T-helper 2 cell treated with Interferon-gamma antibody and Interleukin-4, amounts not matched to agents 5 μg/mL and 100 μg/mL, for 36 hours (primary cell): ENCODE measurements around the gene DEPDC5.

Experiments used
- DNase-seq: peaks from one replicate; pipeline ENCODE4 v3.0.0; 2021; ENCODE audit warnings: low spot score
- H3K27ac Mint-ChIP-seq: one replicate; pipeline ENCODE4 v1.8.0; 2021; ENCODE audit warnings: mild to moderate bottlenecking, mixed read lengths
- H3K27me3 Mint-ChIP-seq: one replicate; pipeline ENCODE4 v1.8.0; 2021; ENCODE audit warnings: low read depth, mixed read lengths
- H3K36me3 Mint-ChIP-seq: one replicate; pipeline ENCODE4 v1.8.0; 2021; ENCODE audit warnings: low read depth, mixed read lengths
- H3K4me1 Mint-ChIP-seq: one replicate; pipeline ENCODE4 v1.8.0; 2021; ENCODE audit warnings: low read depth, mixed read lengths
- H3K4me3 Mint-ChIP-seq: one replicate; pipeline ENCODE4 v1.8.0; 2022; ENCODE audit warnings: mild to moderate bottlenecking, moderate library complexity, mixed read lengths
- H3K9me3 Mint-ChIP-seq: one replicate; pipeline ENCODE4 v1.8.0; 2021; ENCODE audit warnings: mixed read lengths

Gene DEPDC5

GRCh38 chr22:31838917-31839316 lies 85.1 kb downstream of the DEPDC5 start:
- Mint-ChIP-seq H3K4me1 (peaks cover 5% of the 10 kb centered on the region), H3K4me3 (no peak overlapping the region), H3K27me3 (no peaks in the 10 kb centered on the region), H3K36me3 (peaks cover 32% of the 10 kb centered on the region), H3K9me3 (no peaks in the 10 kb centered on the region), H3K27ac (no peak overlapping the region)
- no peak for DNase-seq

GRCh38 chr22:31839986-31840385 lies 86.2 kb downstream of the DEPDC5 start:
- Mint-ChIP-seq H3K4me3 (no peak overlapping the region), H3K27ac (no peak overlapping the region), H3K36me3 (peaks cover 33% of the 10 kb centered on the region), H3K4me1 (peaks cover 5% of the 10 kb centered on the region), H3K27me3 (no peaks in the 10 kb centered on the region), H3K9me3 (no peaks in the 10 kb centered on the region)
- no peak for DNase-seq

GRCh38 chr22:31840585-31840984 lies 86.8 kb downstream of the DEPDC5 start:
- H3K4me1 Mint-ChIP-seq, result peaks cover 5% of the 10 kb centered on the region
- H3K27ac Mint-ChIP-seq, result no peak overlapping the region
- peaks cover 37% of the 10 kb centered on the region for H3K36me3 Mint-ChIP-seq

GRCh38 chr22:31841078-31841827 lies 87.4 kb downstream of the DEPDC5 start:
- DNase-seq, result no peak
- no peaks in the 10 kb centered on the region for H3K9me3 Mint-ChIP-seq
- H3K4me3 Mint-ChIP-seq, result no peak overlapping the region
- no peak overlapping the region for H3K27ac Mint-ChIP-seq
- H3K4me1 Mint-ChIP-seq, result peaks cover 5% of the 10 kb centered on the region
- peaks cover 39% of the 10 kb centered on the region for H3K36me3 Mint-ChIP-seq
- no peaks in the 10 kb centered on the region for H3K27me3 Mint-ChIP-seq

More at GRCh38 chr22:31840585-31840984, 86.8 kb downstream of the DEPDC5 start:
- H3K4me3 Mint-ChIP-seq, result no peak overlapping the region
- no peaks in the 10 kb centered on the region for H3K27me3 Mint-ChIP-seq
- no peak for DNase-seq
- no peaks in the 10 kb centered on the region for H3K9me3 Mint-ChIP-seq

DNA sequence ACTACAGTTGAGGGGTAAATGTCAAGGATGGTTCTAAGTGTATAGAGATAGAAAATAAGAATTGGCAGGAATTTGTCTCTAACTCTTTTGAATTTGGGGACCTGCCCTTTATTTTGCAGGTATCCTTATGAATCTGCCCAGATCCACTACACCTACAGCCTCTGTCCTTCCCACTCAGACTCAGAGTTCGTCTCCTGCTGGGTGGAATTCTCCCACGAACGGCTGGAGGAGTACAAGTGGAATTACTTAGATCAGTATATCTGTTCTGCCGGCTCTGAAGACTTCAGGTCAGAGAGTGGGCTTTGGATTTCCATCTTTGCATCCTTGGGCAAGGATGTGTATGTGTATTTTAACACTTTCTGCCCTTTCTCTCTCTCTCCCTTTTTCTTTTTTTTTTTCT lies 89.7 kb downstream of the DEPDC5 start:
- Mint-ChIP-seq H3K4me3 (no peak overlapping the region), H3K27me3 (no peaks in the 10 kb centered on the region), H3K27ac (no peak overlapping the region), H3K4me1 (peaks cover 5% of the 10 kb centered on the region), H3K36me3 (peaks cover 45% of the 10 kb centered on the region), H3K9me3 (no peaks in the 10 kb centered on the region)
- no peak for DNase-seq

- Mint-ChIP-seq H3K4me3 (no peak overlapping the region), H3K27ac (no peak overlapping the region), H3K27me3 (no peaks in the 10 kb centered on the region), H3K4me1 (peaks cover 5% of the 10 kb centered on the region), H3K9me3 (no peaks in the 10 kb centered on the region), H3K36me3 (peaks cover 46% of the 10 kb centered on the region)
- no peak for DNase-seq
Measured at GRCh38 chr22:31844941-31845340, 91.1 kb downstream of the DEPDC5 start.

- no peak overlapping the region for H3K4me3 Mint-ChIP-seq
- H3K4me1 Mint-ChIP-seq, result peaks cover 4% of the 10 kb centered on the region
- H3K27ac Mint-ChIP-seq, result no peak overlapping the region
- DNase-seq, result no peak
- H3K36me3 Mint-ChIP-seq, result peaks cover 45% of the 10 kb centered on the region
- no peaks in the 10 kb centered on the region for H3K27me3 Mint-ChIP-seq
- no peaks in the 10 kb centered on the region for H3K9me3 Mint-ChIP-seq
Measured at GRCh38 chr22:31846161-31847115, 92.6 kb downstream of the DEPDC5 start.

GRCh38 chr22:31848411-31848810 lies 94.6 kb downstream of the DEPDC5 start:
- Mint-ChIP-seq H3K4me3 (no peak overlapping the region), H3K36me3 (peaks cover 39% of the 10 kb centered on the region), H3K27ac (no peak overlapping the region), H3K27me3 (no peaks in the 10 kb centered on the region), H3K9me3 (no peaks in the 10 kb centered on the region), H3K4me1 (no peaks in the 10 kb centered on the region)
- DNase-seq, result no peak

DNA sequence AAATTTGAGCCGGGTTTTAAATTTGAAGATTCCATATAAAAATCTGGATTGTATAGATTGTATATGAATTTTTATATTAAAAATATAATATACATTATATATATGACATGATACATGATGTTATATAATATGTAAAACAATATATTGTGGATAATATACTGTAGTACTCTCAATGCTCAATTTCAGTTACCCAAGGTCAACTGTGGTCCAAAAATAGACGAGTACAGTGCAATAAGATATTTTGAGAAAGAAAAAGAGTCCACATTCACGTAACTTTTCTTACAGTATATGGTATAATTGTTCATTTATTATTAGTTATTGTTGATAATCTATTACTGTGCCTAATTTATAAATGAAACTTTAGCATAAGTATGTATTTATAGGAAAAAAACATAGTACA lies 96.3 kb downstream of the DEPDC5 start:
- DNase-seq, result no peak
- Mint-ChIP-seq H3K4me1 (no peaks in the 10 kb centered on the region), H3K9me3 (no peaks in the 10 kb centered on the region), H3K4me3 (no peak overlapping the region), H3K36me3 (peaks cover 32% of the 10 kb centered on the region), H3K27me3 (no peaks in the 10 kb centered on the region), H3K27ac (no peak overlapping the region)

DNA sequence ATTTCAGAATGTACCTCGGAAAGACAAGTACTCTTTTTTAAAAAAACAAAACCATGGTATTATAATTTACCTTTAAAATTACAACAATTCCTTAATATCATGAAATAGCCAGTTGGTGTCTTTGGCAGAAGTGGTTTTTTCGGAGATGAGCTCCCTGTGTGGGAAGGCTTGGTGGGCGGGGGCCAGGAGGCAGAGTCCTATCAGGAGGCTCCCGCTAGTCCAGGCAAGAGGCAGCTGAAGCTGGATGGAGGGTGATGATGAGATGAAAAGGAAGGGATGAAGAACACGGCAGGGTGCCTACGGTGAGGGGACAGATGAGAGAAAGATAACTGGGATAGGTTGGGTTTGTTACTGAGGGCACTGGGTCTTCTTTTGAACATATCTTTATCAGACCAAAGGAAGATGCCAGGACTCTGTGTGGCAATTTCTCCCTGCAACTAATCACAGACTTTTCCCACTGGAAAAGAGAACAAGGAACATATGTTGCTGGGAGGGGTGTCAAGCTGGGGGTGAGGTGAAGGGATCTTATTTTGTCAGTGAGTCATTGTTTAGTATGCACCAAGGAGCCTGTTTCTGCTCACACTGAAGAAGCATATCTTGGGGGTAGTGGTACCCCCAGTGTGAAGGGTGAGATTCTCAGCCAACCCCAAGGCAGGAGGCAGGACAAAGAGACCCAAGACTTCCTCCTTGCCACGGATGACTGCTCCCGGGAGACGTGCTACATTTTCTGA lies 99.0 kb downstream of the DEPDC5 start:
- Mint-ChIP-seq H3K36me3 (peaks cover 19% of the 10 kb centered on the region), H3K4me1 (no peaks in the 10 kb centered on the region), H3K27ac (no peak overlapping the region)

GRCh38 chr22:31853736-31854495 lies 100.1 kb downstream of the DEPDC5 start:
- DNase-seq, result no peak
- H3K36me3 Mint-ChIP-seq, result peaks cover 12% of the 10 kb centered on the region
- no peak overlapping the region for H3K4me3 Mint-ChIP-seq
- H3K27me3 Mint-ChIP-seq, result no peaks in the 10 kb centered on the region
- H3K4me1 Mint-ChIP-seq, result no peaks in the 10 kb centered on the region
- no peaks in the 10 kb centered on the region for H3K9me3 Mint-ChIP-seq
- H3K27ac Mint-ChIP-seq, result no peak overlapping the region

More for the DNA sequence above, 99.0 kb downstream of the DEPDC5 start:
- Mint-ChIP-seq H3K27me3 (no peaks in the 10 kb centered on the region), H3K9me3 (no peaks in the 10 kb centered on the region), H3K4me3 (no peak overlapping the region)
- no peak for DNase-seq

GRCh38 chr22:31857247-31857646 lies 103.4 kb downstream of the DEPDC5 start:
- H3K27me3 Mint-ChIP-seq, result no peaks in the 10 kb centered on the region
- H3K36me3 Mint-ChIP-seq, result peaks cover 7% of the 10 kb centered on the region
- DNase-seq, result no peak
- H3K4me3 Mint-ChIP-seq, result no peak overlapping the region
- peaks cover 4% of the 10 kb centered on the region for H3K4me1 Mint-ChIP-seq
- no peak overlapping the region for H3K27ac Mint-ChIP-seq
- no peaks in the 10 kb centered on the region for H3K9me3 Mint-ChIP-seq

- H3K27ac Mint-ChIP-seq, result no peak overlapping the region
- no peaks in the 10 kb centered on the region for H3K27me3 Mint-ChIP-seq
- H3K9me3 Mint-ChIP-seq, result no peaks in the 10 kb centered on the region
- peaks cover 4% of the 10 kb centered on the region for H3K36me3 Mint-ChIP-seq
- no peak for DNase-seq
- no peak overlapping the region for H3K4me3 Mint-ChIP-seq
- peaks cover 4% of the 10 kb centered on the region for H3K4me1 Mint-ChIP-seq
Measured at GRCh38 chr22:31861226-31861840, 107.5 kb downstream of the DEPDC5 start.
